ENCODE data around the gene POLRMT.

Gene POLRMT

DNA sequence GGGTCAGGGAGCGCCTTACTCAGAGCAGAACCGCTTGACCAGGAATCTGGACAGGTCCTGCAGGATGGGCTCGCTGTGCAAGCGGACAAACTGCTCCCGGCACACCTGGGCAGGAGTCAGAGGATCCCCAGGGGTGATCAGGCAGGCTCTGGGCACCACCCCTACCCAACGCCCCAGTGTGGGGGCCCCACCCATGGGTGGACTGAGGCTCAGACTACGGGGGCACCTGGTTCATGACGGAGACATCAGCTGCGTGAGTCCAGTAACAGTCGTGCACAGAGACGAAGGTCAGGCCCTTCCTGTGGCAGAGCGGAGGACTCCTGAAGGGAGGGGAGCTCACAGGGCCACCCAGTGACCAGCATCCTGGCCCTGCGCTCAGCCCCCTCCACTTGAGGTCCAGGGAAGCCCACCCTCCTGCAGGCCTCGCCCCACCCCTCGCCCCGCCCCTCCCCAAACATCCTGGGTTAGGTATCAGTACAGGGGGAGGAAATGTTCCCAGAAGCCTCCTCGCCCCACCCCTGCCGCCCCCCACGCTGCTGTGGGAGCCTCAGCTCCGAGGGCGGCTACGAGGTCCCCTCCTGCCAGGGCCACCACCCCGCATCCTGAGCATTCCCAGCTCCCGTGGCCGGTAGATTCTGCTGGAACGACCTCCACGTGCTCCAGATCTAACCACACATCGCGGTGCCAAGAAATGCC, 15.6 kb downstream of the POLRMT start:
- TF ChIP-seq TAF1 (IDR thresholded peaks at IDR 0.05; ENCODE audit: low read depth) (no peak), FOXM1 (IDR thresholded peaks at IDR 0.05; ENCODE audit: borderline replicate concordance, low read depth) (0 out of 2 replicates have a peak, but pooled peaks have one; percentile 0)
- TF ChIP-seq, protein P1, sequence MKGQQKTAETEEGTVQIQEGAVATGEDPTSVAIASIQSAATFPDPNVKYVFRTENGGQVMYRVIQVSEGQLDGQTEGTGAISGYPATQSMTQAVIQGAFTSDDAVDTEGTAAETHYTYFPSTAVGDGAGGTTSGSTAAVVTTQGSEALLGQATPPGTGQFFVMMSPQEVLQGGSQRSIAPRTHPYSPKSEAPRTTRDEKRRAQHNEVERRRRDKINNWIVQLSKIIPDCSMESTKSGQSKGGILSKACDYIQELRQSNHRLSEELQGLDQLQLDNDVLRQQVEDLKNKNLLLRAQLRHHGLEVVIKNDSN (IDR thresholded peaks at IDR 0.05): no peak

DNA sequence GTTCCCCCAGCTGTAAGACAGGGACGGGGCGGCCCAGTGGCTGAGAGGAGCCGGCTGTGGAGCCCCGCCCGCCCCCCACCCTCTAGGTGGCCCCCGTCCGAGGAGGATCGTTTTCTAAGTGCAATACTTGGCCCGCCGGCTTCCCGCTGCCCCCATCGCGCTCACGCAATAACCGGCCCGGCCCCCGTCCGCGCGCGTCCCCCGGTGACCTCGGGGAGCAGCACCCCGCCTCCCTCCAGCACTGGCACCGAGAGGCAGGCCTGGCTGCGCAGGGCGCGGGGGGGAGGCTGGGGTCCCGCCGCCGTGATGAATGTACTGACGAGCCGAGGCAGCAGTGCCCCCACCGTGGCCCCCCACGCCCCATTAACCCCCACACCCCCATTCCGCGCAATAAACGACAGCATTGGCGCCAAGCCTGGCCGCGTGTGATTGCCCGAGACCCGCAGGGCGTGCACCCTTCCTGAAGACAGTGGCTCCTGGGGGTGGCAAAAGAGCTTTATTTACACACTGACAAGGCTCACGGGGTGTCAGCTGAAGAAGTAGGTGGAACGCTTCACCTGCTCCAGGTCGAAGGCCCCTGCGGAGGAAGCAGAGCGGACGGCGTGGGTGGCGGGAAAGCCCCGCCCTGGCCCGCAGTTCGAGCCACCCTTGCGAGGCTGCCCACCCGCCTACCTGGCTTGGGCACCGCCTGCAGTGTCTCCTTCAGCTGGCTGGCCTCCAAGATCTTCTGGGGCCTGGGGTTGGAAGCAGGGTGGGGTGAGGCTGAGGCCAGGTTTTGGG, 16.4 kb downstream of the POLRMT start:
- peak; percentile 74; the same call in 1 of the 2 replicates for TF ChIP-seq NFIC (IDR thresholded peaks at IDR 0.05)
- no peak; the same call in 1 of the 2 replicates for TF ChIP-seq CEBPB (IDR thresholded peaks at IDR 0.05)
- TF ChIP-seq CREB1 (IDR thresholded peaks at IDR 0.05; ENCODE audit: low read depth): no peak
- TF ChIP-seq YY1 (IDR thresholded peaks at IDR 0.05; ENCODE audit: low read depth): no peak
- peak; percentile 73 for TF ChIP-seq TCF12 (IDR thresholded peaks at IDR 0.05; ENCODE audit: low read depth)
- TF ChIP-seq RAD21 (IDR thresholded peaks at IDR 0.05; ENCODE audit: low read depth): no peak
- peak; percentile 70 for TF ChIP-seq EP300 (IDR thresholded peaks at IDR 0.05; ENCODE audit: borderline replicate concordance)
- TF ChIP-seq TAF1 (IDR thresholded peaks at IDR 0.05; ENCODE audit: low read depth): no peak
- TF ChIP-seq, protein P2, sequence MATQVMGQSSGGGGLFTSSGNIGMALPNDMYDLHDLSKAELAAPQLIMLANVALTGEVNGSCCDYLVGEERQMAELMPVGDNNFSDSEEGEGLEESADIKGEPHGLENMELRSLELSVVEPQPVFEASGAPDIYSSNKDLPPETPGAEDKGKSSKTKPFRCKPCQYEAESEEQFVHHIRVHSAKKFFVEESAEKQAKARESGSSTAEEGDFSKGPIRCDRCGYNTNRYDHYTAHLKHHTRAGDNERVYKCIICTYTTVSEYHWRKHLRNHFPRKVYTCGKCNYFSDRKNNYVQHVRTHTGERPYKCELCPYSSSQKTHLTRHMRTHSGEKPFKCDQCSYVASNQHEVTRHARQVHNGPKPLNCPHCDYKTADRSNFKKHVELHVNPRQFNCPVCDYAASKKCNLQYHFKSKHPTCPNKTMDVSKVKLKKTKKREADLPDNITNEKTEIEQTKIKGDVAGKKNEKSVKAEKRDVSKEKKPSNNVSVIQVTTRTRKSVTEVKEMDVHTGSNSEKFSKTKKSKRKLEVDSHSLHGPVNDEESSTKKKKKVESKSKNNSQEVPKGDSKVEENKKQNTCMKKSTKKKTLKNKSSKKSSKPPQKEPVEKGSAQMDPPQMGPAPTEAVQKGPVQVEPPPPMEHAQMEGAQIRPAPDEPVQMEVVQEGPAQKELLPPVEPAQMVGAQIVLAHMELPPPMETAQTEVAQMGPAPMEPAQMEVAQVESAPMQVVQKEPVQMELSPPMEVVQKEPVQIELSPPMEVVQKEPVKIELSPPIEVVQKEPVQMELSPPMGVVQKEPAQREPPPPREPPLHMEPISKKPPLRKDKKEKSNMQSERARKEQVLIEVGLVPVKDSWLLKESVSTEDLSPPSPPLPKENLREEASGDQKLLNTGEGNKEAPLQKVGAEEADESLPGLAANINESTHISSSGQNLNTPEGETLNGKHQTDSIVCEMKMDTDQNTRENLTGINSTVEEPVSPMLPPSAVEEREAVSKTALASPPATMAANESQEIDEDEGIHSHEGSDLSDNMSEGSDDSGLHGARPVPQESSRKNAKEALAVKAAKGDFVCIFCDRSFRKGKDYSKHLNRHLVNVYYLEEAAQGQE (IDR thresholded peaks at IDR 0.05; ENCODE audit: low read depth): no peak
- TF ChIP-seq, protein P1 (IDR thresholded peaks at IDR 0.05): no peak
- TF ChIP-seq, protein P3, sequence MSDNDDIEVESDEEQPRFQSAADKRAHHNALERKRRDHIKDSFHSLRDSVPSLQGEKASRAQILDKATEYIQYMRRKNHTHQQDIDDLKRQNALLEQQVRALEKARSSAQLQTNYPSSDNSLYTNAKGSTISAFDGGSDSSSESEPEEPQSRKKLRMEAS (IDR thresholded peaks at IDR 0.05): peak; percentile 80
- peak; percentile 56 for TF ChIP-seq TEAD4 (IDR thresholded peaks at IDR 0.05)
- TF ChIP-seq ZBTB7A (IDR thresholded peaks at IDR 0.05; ENCODE audit: low read depth): peak; percentile 85
- TF ChIP-seq EGR1 (IDR thresholded peaks at IDR 0.05): peak; percentile 98
- TF ChIP-seq FOXM1 (IDR thresholded peaks at IDR 0.05; ENCODE audit: borderline replicate concordance, low read depth): peak; percentile 44; the same call in 1 of the 2 replicates

DNA sequence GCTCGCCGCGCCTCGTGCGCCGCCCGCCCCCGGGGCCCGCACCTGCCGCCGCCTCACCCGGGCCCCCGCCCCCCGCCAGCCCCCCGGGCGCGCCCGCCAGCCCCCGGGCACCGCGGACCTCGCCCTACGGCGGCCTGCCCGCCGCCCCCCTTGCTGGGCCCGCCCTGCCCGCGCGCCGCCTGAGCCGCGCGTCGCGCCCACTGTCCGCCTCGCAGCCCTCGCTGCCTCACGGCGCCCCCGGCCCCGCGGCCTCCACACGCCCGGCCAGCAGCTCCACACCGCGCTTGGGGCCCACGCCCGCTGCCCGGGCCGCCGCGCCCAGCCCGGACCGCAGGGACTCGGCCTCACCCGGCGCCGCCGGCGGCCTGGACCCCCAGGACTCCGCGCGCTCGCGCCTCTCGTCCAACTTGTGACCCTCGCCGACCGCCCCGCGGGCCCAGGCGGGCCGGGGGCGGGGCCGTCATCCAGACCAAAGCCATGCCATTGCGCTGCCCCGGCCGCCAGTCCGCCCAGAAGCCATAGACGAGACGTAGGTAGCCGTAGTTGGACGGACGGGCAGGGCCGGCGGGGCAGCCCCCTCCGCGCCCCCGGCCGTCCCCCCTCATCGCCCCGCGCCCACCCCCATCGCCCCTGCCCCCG, 17.2 kb downstream of the POLRMT start:
- TF ChIP-seq ZBTB7A (IDR thresholded peaks at IDR 0.05; ENCODE audit: low read depth) (no peak), RAD21 (IDR thresholded peaks at IDR 0.05; ENCODE audit: low read depth) (no peak), TCF12 (IDR thresholded peaks at IDR 0.05; ENCODE audit: low read depth) (no peak), TAF1 (IDR thresholded peaks at IDR 0.05; ENCODE audit: low read depth) (no peak), NFIC (IDR thresholded peaks at IDR 0.05) (no peak), EGR1 (IDR thresholded peaks at IDR 0.05) (no peak), TEAD4 (IDR thresholded peaks at IDR 0.05) (no peak)
- TF ChIP-seq, protein P1 (IDR thresholded peaks at IDR 0.05): no peak

DNA sequence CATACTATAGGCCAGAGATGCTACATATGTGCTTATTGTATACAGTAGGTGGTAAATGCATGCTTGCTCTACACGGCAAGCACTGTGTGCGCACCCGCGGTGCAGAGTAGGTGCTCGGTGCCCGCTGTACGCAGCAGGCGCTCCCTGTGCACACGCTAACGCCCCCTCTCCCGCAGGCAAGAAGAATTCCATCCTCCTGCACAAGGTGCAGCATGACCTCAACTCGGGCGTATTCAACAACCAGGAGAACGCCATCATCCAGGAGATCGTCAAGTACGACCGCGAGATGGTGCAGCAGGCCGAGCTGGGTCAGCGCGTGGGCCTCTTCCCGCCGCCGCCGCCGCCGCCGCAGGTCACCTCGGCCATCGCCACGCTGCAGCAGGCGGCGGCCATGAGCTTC, 17.7 kb downstream of the POLRMT start:
- TF ChIP-seq TAF1 (IDR thresholded peaks at IDR 0.05; ENCODE audit: low read depth) (no peak), NFIC (IDR thresholded peaks at IDR 0.05) (no peak), YY1 (IDR thresholded peaks at IDR 0.05; ENCODE audit: low read depth) (no peak), ZBTB7A (IDR thresholded peaks at IDR 0.05; ENCODE audit: low read depth) (no peak), TEAD4 (IDR thresholded peaks at IDR 0.05) (no peak), CREB1 (IDR thresholded peaks at IDR 0.05; ENCODE audit: low read depth) (no peak), EGR1 (IDR thresholded peaks at IDR 0.05) (no peak), RAD21 (IDR thresholded peaks at IDR 0.05; ENCODE audit: low read depth) (no peak)
- TF ChIP-seq, protein P2 (IDR thresholded peaks at IDR 0.05; ENCODE audit: low read depth): no peak

All from Ishikawa (cell line).